Measurements from ENCODE around the gene LDLR. TPM values are rescaled to one million over a fixed set of nuclear protein-coding genes. Genes with fewer than 3 reads are reported as not detected.
"Not testable (repeated sequence)": the region's sequence is repeated elsewhere in the genome, so short reads cannot be mapped to it uniquely, and the experiment has no call there.

The LDLR gene
- total RNA-seq, 1 donor from 2014 or later = 153 TPM

GRCh38 chr19:11159598-11160439 is 70.6 kb downstream of the LDLR start:
- DNase-seq (ENCODE audit: low read depth) (peak; percentile 30), FAIRE-seq (no peak)
- no peak overlapping the region for H3K4me2 ChIP-seq (ENCODE audit: low read length)
- H3K27ac ChIP-seq (ENCODE audit: low read depth, low read length) = no peak overlapping the region
- H3K4me1 Mint-ChIP-seq (ENCODE audit: low read depth, unreplicated experiment) = no peaks in the 10 kb centered on the region
- peaks cover 6% of the 10 kb centered on the region for H3K4me1 ChIP-seq (ENCODE audit: insufficient read depth, low read length)
- peaks cover 10% of the 10 kb centered on the region for H3K36me3 Mint-ChIP-seq (ENCODE audit: low read depth, unreplicated experiment)
- no peak overlapping the region for H3K27ac Mint-ChIP-seq (ENCODE audit: unreplicated experiment)
- no peaks in the 10 kb centered on the region for H3K36me3 ChIP-seq (ENCODE audit: insufficient read depth, low read length)
- H3K9me3 Mint-ChIP-seq (ENCODE audit: unreplicated experiment) = no peaks in the 10 kb centered on the region
- no peaks in the 10 kb centered on the region for H3K9me3 ChIP-seq (ENCODE audit: insufficient read depth, low read depth, low read length)
- H3K9ac ChIP-seq (ENCODE audit: low read length) = no peak overlapping the region
- no peaks in the 10 kb centered on the region for H4K20me1 ChIP-seq (ENCODE audit: insufficient read depth, low read length)
- H3K79me2 ChIP-seq (ENCODE audit: insufficient read depth, low read length) = peaks cover 8% of the 10 kb centered on the region
- no peak overlapping the region for H2AFZ ChIP-seq (ENCODE audit: low read depth, low read length)
- no peak overlapping the region for H3K4me3 Mint-ChIP-seq (ENCODE audit: unreplicated experiment)
- H3K27me3 ChIP-seq (ENCODE audit: insufficient read depth, low read length) = no peaks in the 10 kb centered on the region
- no peaks in the 10 kb centered on the region for H3K27me3 Mint-ChIP-seq (ENCODE audit: low read depth, unreplicated experiment)
- TF ChIP-seq CTCF (IDR thresholded peaks at IDR 0.05; ENCODE audit: insufficient read depth, low read depth, low read length) (no peak), EZH2 (IDR thresholded peaks at IDR 0.05; ENCODE audit: insufficient read depth, low read length) (no peak)
- H3K4me3 ChIP-seq (ENCODE audit: insufficient read depth, low read depth, low read length) = no peak overlapping the region

DNA sequence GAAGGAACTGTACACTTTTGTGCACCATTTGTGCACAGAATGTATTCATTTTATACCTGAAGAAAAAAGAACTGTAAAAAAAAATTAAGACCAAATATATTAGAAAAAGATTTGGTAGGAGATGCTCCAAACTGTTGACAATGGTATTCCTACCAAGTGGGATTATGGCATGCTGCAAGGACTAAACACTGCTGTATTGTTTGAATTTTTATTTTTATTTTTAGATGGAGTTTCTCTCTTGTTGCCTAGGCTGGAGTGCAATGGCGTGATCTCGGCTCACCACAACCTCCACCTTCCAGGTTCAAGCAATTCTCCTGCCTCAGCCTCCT is 71.1 kb downstream of the LDLR start:
- H3K4me1 Mint-ChIP-seq (ENCODE audit: low read depth, unreplicated experiment); H3K9ac ChIP-seq (ENCODE audit: low read length); H3K4me3 ChIP-seq (ENCODE audit: insufficient read depth, low read depth, low read length); H3K9me3 ChIP-seq (ENCODE audit: insufficient read depth, low read depth, low read length); H3K36me3 ChIP-seq (ENCODE audit: insufficient read depth, low read length); H3K27me3 ChIP-seq (ENCODE audit: insufficient read depth, low read length); H3K27me3 Mint-ChIP-seq (ENCODE audit: low read depth, unreplicated experiment); H3K27ac Mint-ChIP-seq (ENCODE audit: unreplicated experiment); H3K79me2 ChIP-seq (ENCODE audit: insufficient read depth, low read length); H3K9me3 Mint-ChIP-seq (ENCODE audit: unreplicated experiment); H4K20me1 ChIP-seq (ENCODE audit: insufficient read depth, low read length); FAIRE-seq; H3K4me3 Mint-ChIP-seq (ENCODE audit: unreplicated experiment); H3K4me2 ChIP-seq (ENCODE audit: low read length); H2AFZ ChIP-seq (ENCODE audit: low read depth, low read length); DNase-seq (ENCODE audit: low read depth); H3K27ac ChIP-seq (ENCODE audit: low read depth, low read length): not testable (repeated sequence)
- H3K36me3 Mint-ChIP-seq (ENCODE audit: low read depth, unreplicated experiment) = peaks cover 15% of the 10 kb centered on the region
- peaks cover 12% of the 10 kb centered on the region for H3K4me1 ChIP-seq (ENCODE audit: insufficient read depth, low read length)

GRCh38 chr19:11164296-11164695 is 75.0 kb downstream of the LDLR start:
- Histone ChIP-seq H3K79me2 (ENCODE audit: insufficient read depth, low read length) (no peaks in the 10 kb centered on the region), H3K27ac (ENCODE audit: low read depth, low read length) (no peak overlapping the region), H3K4me1 (ENCODE audit: insufficient read depth, low read length) (peaks cover 38% of the 10 kb centered on the region), H2AFZ (ENCODE audit: low read depth, low read length) (no peak overlapping the region), H3K27me3 (ENCODE audit: insufficient read depth, low read length) (no peaks in the 10 kb centered on the region), H3K9me3 (ENCODE audit: insufficient read depth, low read depth, low read length) (no peaks in the 10 kb centered on the region), H3K4me2 (ENCODE audit: low read length) (peak overlapping the region; percentile 68), H3K4me3 (ENCODE audit: insufficient read depth, low read depth, low read length) (no peak overlapping the region), H3K9ac (ENCODE audit: low read length) (peak overlapping the region; percentile 53), H4K20me1 (ENCODE audit: insufficient read depth, low read length) (no peaks in the 10 kb centered on the region), H3K36me3 (ENCODE audit: insufficient read depth, low read length) (peaks cover 4% of the 10 kb centered on the region)
- no peak overlapping the region for H3K27ac Mint-ChIP-seq (ENCODE audit: unreplicated experiment)
- no peak overlapping the region for H3K4me3 Mint-ChIP-seq (ENCODE audit: unreplicated experiment)
- no peaks in the 10 kb centered on the region for H3K9me3 Mint-ChIP-seq (ENCODE audit: unreplicated experiment)
- peaks cover 6% of the 10 kb centered on the region for H3K4me1 Mint-ChIP-seq (ENCODE audit: low read depth, unreplicated experiment)
- DNase-seq (ENCODE audit: low read depth) = no peak
- no peak for FAIRE-seq
- H3K36me3 Mint-ChIP-seq (ENCODE audit: low read depth, unreplicated experiment) = peaks cover 29% of the 10 kb centered on the region
- TF ChIP-seq EZH2 (IDR thresholded peaks at IDR 0.05; ENCODE audit: insufficient read depth, low read length) (no peak), CTCF (IDR thresholded peaks at IDR 0.05; ENCODE audit: insufficient read depth, low read depth, low read length) (no peak)
- H3K27me3 Mint-ChIP-seq (ENCODE audit: low read depth, unreplicated experiment) = no peaks in the 10 kb centered on the region

All from astrocyte (in vitro differentiated cells and primary cell).